Activated CD8-positive, alpha-beta T cell treated with anti-CD3 and anti-CD28 coated beads, Interleukin-2, amount 10 ng/mL, durations not matched to agents 7 days and 5 days (primary cell): Measurements from ENCODE around the gene TYW5. TPM values are rescaled to one million over a fixed set of nuclear protein-coding genes. Genes with fewer than 3 reads are reported as not detected.

ENCODE experiments used
- ATAC-seq: fragments of 150-1000 bp; cut with Tn5 transposase; one replicate; pipeline ENCODE4 v1.10.0; 2021; ENCODE audit warnings: moderate library complexity
- CTCF ChIA-PET: fragments of 350-600 bp; sonication (Branson Sonifier 250); formaldehyde crosslinking; loops from one replicate; lab custom pipeline; 2021; ENCODE audit warnings: antibody characterized with exemption; lab: Charles Lee
- POLR2A ChIA-PET: fragments of 350-600 bp; sonication (Branson Sonifier 250); formaldehyde crosslinking; loops from one replicate; lab custom pipeline; 2021; ENCODE audit warnings: antibody characterized with exemption; lab: Charles Lee
- DNase-seq: peaks from one replicate; pipeline ENCODE4 v3.0.0-alpha.2; 2020
- H3K27ac Mint-ChIP-seq: one replicate; pipeline ENCODE4 v1.8.0; 2021; ENCODE audit warnings: mild to moderate bottlenecking, mixed read lengths
- H3K27me3 Mint-ChIP-seq: one replicate; pipeline ENCODE4 v1.8.0; 2021; ENCODE audit warnings: low read depth, mixed read lengths
- H3K36me3 Mint-ChIP-seq: one replicate; pipeline ENCODE4 v1.8.0; 2021; ENCODE audit warnings: low read depth, mixed read lengths
- H3K4me1 Mint-ChIP-seq: one replicate; pipeline ENCODE4 v1.8.0; 2021; ENCODE audit warnings: low read depth, mixed read lengths
- H3K4me3 Mint-ChIP-seq: one replicate; pipeline ENCODE4 v1.8.0; 2021; ENCODE audit warnings: mild to moderate bottlenecking, mixed read lengths
- H3K9me3 Mint-ChIP-seq: one replicate; pipeline ENCODE4 v1.8.0; 2022; ENCODE audit warnings: mixed read lengths; ENCODE audit not compliant: insufficient read depth
- total RNA-seq, 2 experiments: library from RNA; stranded (reverse); gene quantifications; one replicate each; pipeline ENCODE4 v1.2.3, GENCODE V29; 2021

TYW5 gene
- total RNA-seq, 2 experiments from 2014 or later, result 7.3 to 7.5 TPM

GRCh38 chr2:199973703-199974102 is 18.4 kb upstream of the TYW5 start:
- ChIA-PET POLR2A (no interaction called here), CTCF (interaction anchor here (0.7 to 1.6 kb wide), 12 partner anchors 9 to 730 kb away, joined by 3 to 21 read pairs (median 4); no protein-coding TSS in a partner anchor)
- Mint-ChIP-seq H3K36me3 (peaks cover 4% of the 10 kb centered on the region), H3K9me3 (no peaks in the 10 kb centered on the region), H3K4me1 (peaks cover 13% of the 10 kb centered on the region), H3K27me3 (no peaks in the 10 kb centered on the region), H3K4me3 (no peak overlapping the region), H3K27ac (no peak overlapping the region)
- no peak for ATAC-seq
- DNase-seq, result no peak

- ATAC-seq, result no peak
- POLR2A ChIA-PET, result interaction anchor here (0.6 to 1.1 kb wide), 2 partner anchors 14 to 300 kb away, joined by 4 read pairs; no protein-coding TSS in a partner anchor
- no peaks in the 10 kb centered on the region for H3K4me1 Mint-ChIP-seq
- H3K27me3 Mint-ChIP-seq, result no peaks in the 10 kb centered on the region
- CTCF ChIA-PET, result no interaction called here
- DNase-seq, result no peak
- H3K9me3 Mint-ChIP-seq, result no peaks in the 10 kb centered on the region
- no peak overlapping the region for H3K4me3 Mint-ChIP-seq
- peaks cover 12% of the 10 kb centered on the region for H3K36me3 Mint-ChIP-seq
- H3K27ac Mint-ChIP-seq, result no peak overlapping the region
Observed at GRCh38 chr2:199972088-199972626, 16.9 kb upstream of the TYW5 start.

GRCh38 chr2:199968126-199968525 is 12.8 kb upstream of the TYW5 start:
- Mint-ChIP-seq H3K27ac (no peak overlapping the region), H3K4me3 (no peak overlapping the region), H3K4me1 (no peaks in the 10 kb centered on the region), H3K9me3 (no peaks in the 10 kb centered on the region), H3K36me3 (peaks cover 34% of the 10 kb centered on the region), H3K27me3 (no peaks in the 10 kb centered on the region)
- CTCF ChIA-PET, result no interaction called here
- POLR2A ChIA-PET, result no interaction called here
- no peak for DNase-seq
- no peak for ATAC-seq

GRCh38 chr2:199966976-199967375 is 11.7 kb upstream of the TYW5 start:
- CTCF ChIA-PET, result interaction anchor here (1.0 kb wide), 1 partner anchor 11 kb away, joined by 4 read pairs; no protein-coding TSS in a partner anchor
- POLR2A ChIA-PET, result no interaction called here
- Mint-ChIP-seq H3K27me3 (no peaks in the 10 kb centered on the region), H3K9me3 (no peaks in the 10 kb centered on the region), H3K4me1 (peaks cover 6% of the 10 kb centered on the region), H3K36me3 (peaks cover 41% of the 10 kb centered on the region), H3K4me3 (no peak overlapping the region), H3K27ac (no peak overlapping the region)
- DNase-seq (no peak), ATAC-seq (no peak)

GRCh38 chr2:199966405-199966804 is 11.1 kb upstream of the TYW5 start:
- H3K36me3 Mint-ChIP-seq, result peaks cover 45% of the 10 kb centered on the region
- ChIA-PET CTCF (interaction anchor here (1.0 kb wide), 1 partner anchor 12 kb away, joined by 4 read pairs; no protein-coding TSS in a partner anchor), POLR2A (no interaction called here)
- no peak overlapping the region for H3K27ac Mint-ChIP-seq
- DNase-seq (no peak), ATAC-seq (no peak)
- no peaks in the 10 kb centered on the region for H3K9me3 Mint-ChIP-seq
- H3K4me3 Mint-ChIP-seq, result no peak overlapping the region
- H3K4me1 Mint-ChIP-seq, result peaks cover 10% of the 10 kb centered on the region
- no peaks in the 10 kb centered on the region for H3K27me3 Mint-ChIP-seq

GRCh38 chr2:199962203-199962602 is 6.9 kb upstream of the TYW5 start:
- H3K27ac Mint-ChIP-seq, result no peak overlapping the region
- DNase-seq (no peak), ATAC-seq (peak; percentile 49)
- CTCF ChIA-PET, result interaction anchor here (2.1 kb wide), 1 partner anchor 11 kb away, joined by 4 read pairs; no protein-coding TSS in a partner anchor
- no peak overlapping the region for H3K4me3 Mint-ChIP-seq
- H3K9me3 Mint-ChIP-seq, result no peaks in the 10 kb centered on the region
- peaks cover 63% of the 10 kb centered on the region for H3K36me3 Mint-ChIP-seq
- H3K4me1 Mint-ChIP-seq, result peaks cover 25% of the 10 kb centered on the region
- H3K27me3 Mint-ChIP-seq, result no peaks in the 10 kb centered on the region
- POLR2A ChIA-PET, result no interaction called here

- CTCF ChIA-PET, result interaction anchor here (1.0 kb wide), 1 partner anchor 27 kb away, joined by 4 read pairs; no protein-coding TSS in a partner anchor
- H3K9me3 Mint-ChIP-seq, result no peaks in the 10 kb centered on the region
- ATAC-seq, result no peak
- peaks cover 54% of the 10 kb centered on the region for H3K4me1 Mint-ChIP-seq
- no peak overlapping the region for H3K4me3 Mint-ChIP-seq
- H3K36me3 Mint-ChIP-seq, result peaks cover 40% of the 10 kb centered on the region
- DNase-seq, result no peak
- POLR2A ChIA-PET, result interaction anchor here (0.6 to 1.0 kb wide), 2 partner anchors 11 to 13 kb away, joined by 3 to 4 read pairs; no protein-coding TSS in a partner anchor
- no peaks in the 10 kb centered on the region for H3K27me3 Mint-ChIP-seq
- no peak overlapping the region for H3K27ac Mint-ChIP-seq
Observed at GRCh38 chr2:199958014-199958413, 2.7 kb upstream of the TYW5 start.

- no peaks in the 10 kb centered on the region for H3K9me3 Mint-ChIP-seq
- peak overlapping the region; percentile 98 for H3K4me3 Mint-ChIP-seq
- no peak for ATAC-seq
- no peak for DNase-seq
- H3K4me1 Mint-ChIP-seq, result peaks cover 58% of the 10 kb centered on the region
- CTCF ChIA-PET, result no interaction called here
- H3K36me3 Mint-ChIP-seq, result peaks cover 29% of the 10 kb centered on the region
- H3K27me3 Mint-ChIP-seq, result no peaks in the 10 kb centered on the region
- POLR2A ChIA-PET, result no interaction called here
- H3K27ac Mint-ChIP-seq, result peak overlapping the region; percentile 94
Observed at GRCh38 chr2:199956062-199956380, 730 bp upstream of the TYW5 start.

GRCh38 chr2:199955007-199955338 is 318 bp downstream of the TYW5 start:
- ATAC-seq (peak; percentile 57), DNase-seq (no peak)
- H3K9me3 Mint-ChIP-seq, result no peaks in the 10 kb centered on the region
- no peaks in the 10 kb centered on the region for H3K27me3 Mint-ChIP-seq
- peaks cover 28% of the 10 kb centered on the region for H3K36me3 Mint-ChIP-seq
- H3K4me3 Mint-ChIP-seq, result peak overlapping the region; percentile 98
- peak overlapping the region; percentile 94 for H3K27ac Mint-ChIP-seq
- peaks cover 67% of the 10 kb centered on the region for H3K4me1 Mint-ChIP-seq
- ChIA-PET CTCF (no interaction called here), POLR2A (interaction anchor here (0.9 kb wide), 1 partner anchor 43 kb away, joined by 4 read pairs; no protein-coding TSS in a partner anchor)

GRCh38 chr2:199951023-199951422 is 4.3 kb downstream of the TYW5 start:
- ChIA-PET CTCF (interaction anchor here (1.0 kb wide), 1 partner anchor 531 kb away, joined by 3 read pairs; no protein-coding TSS in a partner anchor), POLR2A (interaction anchor here (0.8 kb wide), 1 partner anchor 18 kb away, joined by 3 read pairs; no protein-coding TSS in a partner anchor)
- H3K27me3 Mint-ChIP-seq, result no peaks in the 10 kb centered on the region
- H3K4me3 Mint-ChIP-seq, result no peak overlapping the region
- no peaks in the 10 kb centered on the region for H3K9me3 Mint-ChIP-seq
- H3K36me3 Mint-ChIP-seq, result peaks cover 29% of the 10 kb centered on the region
- no peak overlapping the region for H3K27ac Mint-ChIP-seq
- peaks cover 52% of the 10 kb centered on the region for H3K4me1 Mint-ChIP-seq
- no peak for ATAC-seq
- no peak for DNase-seq

- no peak overlapping the region for H3K27ac Mint-ChIP-seq
- POLR2A ChIA-PET, result interaction anchor here (0.8 kb wide), 1 partner anchor 19 kb away, joined by 3 read pairs; no protein-coding TSS in a partner anchor
- H3K4me1 Mint-ChIP-seq, result peaks cover 52% of the 10 kb centered on the region
- no peak for DNase-seq
- peaks cover 33% of the 10 kb centered on the region for H3K36me3 Mint-ChIP-seq
- ATAC-seq, result no peak
- H3K9me3 Mint-ChIP-seq, result no peaks in the 10 kb centered on the region
- no peak overlapping the region for H3K4me3 Mint-ChIP-seq
- CTCF ChIA-PET, result interaction anchor here (1.0 kb wide), 1 partner anchor 531 kb away, joined by 3 read pairs; no protein-coding TSS in a partner anchor
- no peaks in the 10 kb centered on the region for H3K27me3 Mint-ChIP-seq
Observed at GRCh38 chr2:199950396-199950795, 4.9 kb downstream of the TYW5 start.

GRCh38 chr2:199946836-199947235 is 8.5 kb downstream of the TYW5 start:
- CTCF ChIA-PET, result interaction anchor here (0.9 to 1.1 kb wide), 2 partner anchors 18 to 34 kb away, joined by 3 read pairs; no protein-coding TSS in a partner anchor
- H3K9me3 Mint-ChIP-seq, result no peaks in the 10 kb centered on the region
- no peak for ATAC-seq
- H3K4me1 Mint-ChIP-seq, result peaks cover 23% of the 10 kb centered on the region
- H3K4me3 Mint-ChIP-seq, result no peak overlapping the region
- no peaks in the 10 kb centered on the region for H3K27me3 Mint-ChIP-seq
- POLR2A ChIA-PET, result interaction anchor here (0.6 kb wide), 1 partner anchor 11 kb away, joined by 3 read pairs; no protein-coding TSS in a partner anchor
- H3K27ac Mint-ChIP-seq, result no peak overlapping the region
- H3K36me3 Mint-ChIP-seq, result peaks cover 43% of the 10 kb centered on the region
- no peak for DNase-seq
